Limb (tissue), 2 donors: Measurements from ENCODE around the gene PACS1.
A peak's percentile ranks its signal among the peaks of the same experiment; 100 is the strongest.
"Not testable (repeated sequence)": the region's sequence is repeated elsewhere in the genome, so short reads cannot be mapped to it uniquely, and the experiment has no call there.

Experiments used
- DNase-seq, 2 donors: peaks; one replicate each; pipeline ENCODE4 v3.0.0-alpha.2; 2016; ENCODE audit errors: extremely low spot score in 2 of 2

PACS1 gene

DNA sequence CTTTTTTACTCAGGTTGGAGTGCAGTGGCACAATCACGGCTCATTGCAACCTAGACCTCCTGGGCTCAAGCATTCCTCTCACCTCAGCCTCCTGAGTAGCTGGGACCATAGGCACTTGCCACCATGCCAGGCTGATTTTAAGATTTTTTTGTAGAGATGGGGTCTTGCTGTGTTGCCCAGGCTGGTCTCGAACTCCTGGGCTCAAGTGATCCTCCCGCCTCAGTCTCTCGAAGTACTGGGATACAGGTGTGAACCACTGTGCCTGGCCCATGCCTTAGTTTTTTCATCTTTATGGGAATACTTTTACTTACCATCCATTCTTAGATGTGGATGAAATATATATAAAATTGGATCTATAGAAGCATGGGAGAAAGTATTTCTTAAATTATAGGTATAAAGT lies 5.2 kb downstream of the PACS1 start:
- no peak for DNase-seq

DNA sequence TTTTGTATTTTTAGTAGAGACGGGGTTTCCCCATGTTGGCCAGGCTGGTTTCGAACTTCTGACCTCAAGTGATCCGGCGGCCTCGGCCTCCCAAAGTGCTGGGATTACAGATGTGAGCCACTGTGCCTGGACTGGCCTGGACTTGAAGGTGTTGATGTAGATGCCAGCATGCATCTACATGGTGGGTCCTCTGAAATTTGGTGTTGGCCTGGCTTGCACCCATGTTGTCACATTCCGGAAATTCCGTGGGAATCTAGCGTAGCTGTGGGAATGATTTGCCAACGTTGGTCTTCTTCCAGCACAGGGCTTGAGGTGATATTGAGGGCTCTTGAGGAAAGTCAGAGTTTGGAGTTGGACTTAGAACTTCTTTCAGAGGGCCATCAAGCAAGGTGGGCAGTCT lies 6.5 kb downstream of the PACS1 start:
- DNase-seq = no peak

- DNase-seq = no peak
Measured at GRCh38 chr11:66077927-66078326, 7.9 kb downstream of the PACS1 start.

GRCh38 chr11:66078949-66079348 lies 8.9 kb downstream of the PACS1 start:
- not testable (repeated sequence) for DNase-seq

DNA sequence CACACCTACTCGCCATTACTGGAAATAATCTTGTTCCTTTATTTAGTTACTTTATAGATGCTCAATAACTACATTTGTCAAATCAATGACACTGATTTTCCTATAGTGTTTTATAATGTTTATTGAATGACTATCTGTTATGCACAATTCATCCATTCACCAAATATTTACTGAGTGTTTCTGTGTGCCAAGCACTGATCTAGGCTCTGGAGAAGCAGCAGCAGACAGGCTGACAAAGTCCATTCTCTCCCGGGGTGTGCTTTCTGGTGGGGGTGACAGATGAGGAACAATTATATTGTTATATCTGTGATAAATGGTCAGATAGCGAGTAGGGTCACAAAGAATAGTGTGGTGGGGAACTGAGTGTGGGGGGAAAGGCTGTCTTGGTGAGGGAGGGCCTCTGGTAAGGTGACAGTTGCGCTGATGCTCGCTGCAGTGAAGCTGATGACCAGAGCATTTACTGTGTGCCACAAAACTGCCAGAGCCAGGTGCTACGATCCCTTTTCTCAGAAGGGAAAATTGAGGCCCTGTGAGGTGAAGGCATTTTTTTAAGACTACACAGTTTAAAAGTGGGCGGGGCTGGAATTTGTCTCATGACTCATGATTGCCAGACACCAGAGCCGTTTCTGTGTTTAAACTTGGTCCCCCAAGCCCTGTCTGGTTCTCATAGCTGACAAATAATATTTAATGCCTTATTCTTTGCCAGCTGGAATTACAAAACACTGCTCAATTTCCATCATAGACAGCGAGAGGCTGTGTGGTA lies 10.2 kb downstream of the PACS1 start:
- no peak for DNase-seq

GRCh38 chr11:66081505-66081904 lies 11.4 kb downstream of the PACS1 start:
- DNase-seq = no peak

DNA sequence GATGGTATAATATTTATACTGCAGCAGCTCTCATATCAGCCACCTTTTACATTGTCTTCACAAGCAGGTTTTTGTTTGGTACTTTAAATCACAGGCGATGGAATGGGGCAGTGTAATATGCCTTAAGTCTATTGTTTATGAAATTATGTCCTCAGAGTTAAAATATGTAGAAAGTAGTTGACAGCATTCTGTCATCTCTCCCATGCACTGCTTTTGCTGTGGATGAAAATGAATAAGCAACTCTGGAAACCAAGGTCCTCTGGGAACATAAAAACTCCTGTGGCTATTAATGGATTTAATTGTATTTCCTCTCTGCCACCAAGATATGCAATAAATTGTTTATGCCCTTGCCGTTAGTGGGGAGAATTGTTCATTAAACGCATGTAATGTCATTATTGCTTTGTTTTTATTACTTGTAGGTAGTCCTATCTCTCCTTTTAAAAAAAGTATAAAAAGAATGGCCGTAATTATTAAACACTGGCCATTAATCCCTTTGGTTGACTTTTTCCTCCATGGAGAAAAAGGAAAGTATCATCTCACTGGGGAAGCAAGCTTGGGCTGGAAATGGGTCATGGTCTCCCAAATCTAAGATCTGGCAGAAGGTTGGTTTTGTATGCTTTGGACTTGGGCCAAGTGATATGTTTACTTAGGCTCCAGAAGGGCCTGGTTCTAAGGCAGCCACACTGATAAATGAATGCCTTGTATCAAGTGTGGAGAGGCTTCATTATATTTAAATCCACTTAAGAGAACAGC lies 13.1 kb downstream of the PACS1 start:
- no peak for DNase-seq

GRCh38 chr11:66083767-66084166 lies 13.7 kb downstream of the PACS1 start:
- no peak for DNase-seq

- DNase-seq = no peak
Measured at GRCh38 chr11:66084821-66085475, 14.9 kb downstream of the PACS1 start.

GRCh38 chr11:66087148-66087908 lies 17.3 kb downstream of the PACS1 start:
- no peak for DNase-seq

DNA sequence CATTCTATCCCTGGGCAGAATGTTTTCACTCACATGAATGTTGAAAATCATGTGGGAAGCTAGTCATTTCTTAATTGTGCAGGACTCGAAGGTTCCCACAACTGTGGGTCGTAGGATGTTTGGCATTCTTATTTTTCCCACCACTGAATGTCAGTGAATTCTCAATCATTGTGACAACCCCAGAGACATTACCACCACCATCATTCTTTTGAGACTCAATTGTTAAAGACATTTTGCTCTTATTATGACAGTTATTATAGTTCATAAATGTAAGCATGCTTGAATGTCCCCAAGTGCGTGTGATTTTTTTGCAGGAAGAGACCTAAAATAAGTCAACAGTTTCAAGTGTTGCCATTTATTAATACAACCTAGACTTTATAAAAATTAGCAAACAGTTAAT lies 19.0 kb downstream of the PACS1 start:
- no peak for DNase-seq

DNA sequence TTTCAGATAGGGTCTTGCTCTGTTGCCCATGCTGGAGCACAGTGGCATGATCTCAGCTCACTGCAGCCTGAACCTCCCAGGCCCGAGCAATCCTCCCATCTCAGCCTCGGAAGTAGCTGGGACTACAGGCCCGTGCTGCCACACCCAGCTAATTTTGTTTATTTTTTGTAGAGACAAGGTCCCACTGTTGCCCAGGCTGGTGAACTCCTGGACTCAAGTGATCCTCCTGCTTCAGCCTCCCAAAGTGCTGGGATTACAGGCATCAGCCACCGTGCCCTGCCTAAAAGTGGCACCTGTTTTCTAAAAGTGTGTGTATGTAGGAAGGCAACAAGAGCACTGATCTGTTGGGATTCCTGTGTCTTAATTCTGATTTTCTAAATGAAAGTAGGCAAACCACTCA lies 20.2 kb downstream of the PACS1 start:
- no peak for DNase-seq

DNA sequence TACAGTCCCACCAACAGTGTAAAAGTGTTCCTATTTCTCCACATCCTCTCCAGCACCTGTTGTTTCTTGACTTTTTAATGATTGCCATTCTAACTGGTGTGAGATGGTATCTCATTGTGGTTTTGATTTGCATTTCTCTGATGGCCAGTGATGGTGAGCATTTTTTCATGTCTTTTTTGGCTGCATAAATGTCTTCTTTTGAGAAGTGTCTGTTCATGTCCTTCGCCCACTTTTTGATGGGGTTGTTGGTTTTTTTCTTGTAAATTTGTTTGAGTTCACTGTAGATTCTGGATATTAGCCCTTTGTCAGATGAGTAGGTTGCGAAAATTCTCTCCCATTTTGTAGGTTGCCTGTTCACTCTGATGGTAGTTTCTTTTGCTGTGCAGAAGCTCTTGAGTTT lies 22.1 kb downstream of the PACS1 start:
- DNase-seq = not testable (repeated sequence)

- not testable (repeated sequence) for DNase-seq
Measured at GRCh38 chr11:66099746-66100145, 29.7 kb downstream of the PACS1 start.

DNA sequence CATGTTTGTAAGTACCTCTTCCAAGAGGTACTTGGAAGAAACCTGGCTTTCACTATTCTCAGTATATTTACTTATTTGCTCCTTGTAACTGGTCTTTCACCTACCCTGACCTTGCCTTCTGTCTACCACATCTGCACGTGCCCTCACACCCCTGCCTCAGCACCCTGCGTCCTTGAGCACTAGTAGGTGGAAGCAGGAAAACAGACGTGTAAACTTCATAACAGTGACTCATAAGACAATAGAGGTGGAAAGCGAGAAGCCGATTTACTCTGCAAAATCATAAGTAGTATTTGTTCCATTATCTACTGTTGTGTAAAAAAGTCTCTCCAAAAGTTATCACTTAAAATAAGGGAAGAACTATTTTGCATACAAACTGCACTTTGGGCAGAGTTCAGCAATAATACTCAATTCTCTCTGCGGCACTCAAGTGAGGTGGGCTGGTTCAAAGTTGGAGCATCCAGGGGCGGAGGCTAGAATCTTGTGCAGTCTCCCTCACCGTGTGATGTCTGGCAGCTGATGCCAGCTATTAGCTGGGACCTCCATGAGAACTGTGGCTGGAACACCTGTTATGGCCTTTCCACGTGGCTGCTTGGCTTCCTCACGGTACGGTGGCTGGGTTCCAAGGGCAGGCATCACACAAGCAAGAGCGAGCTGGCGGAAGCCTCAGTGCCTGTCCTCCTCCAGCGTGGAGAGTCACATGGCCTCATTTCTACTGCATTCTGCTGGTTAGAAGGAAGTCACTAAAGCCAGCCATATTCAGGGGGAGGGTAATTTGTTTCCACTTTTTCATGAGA lies 30.4 kb downstream of the PACS1 start:
- peak in 1 of 2 donors; percentile 57 for DNase-seq

DNA sequence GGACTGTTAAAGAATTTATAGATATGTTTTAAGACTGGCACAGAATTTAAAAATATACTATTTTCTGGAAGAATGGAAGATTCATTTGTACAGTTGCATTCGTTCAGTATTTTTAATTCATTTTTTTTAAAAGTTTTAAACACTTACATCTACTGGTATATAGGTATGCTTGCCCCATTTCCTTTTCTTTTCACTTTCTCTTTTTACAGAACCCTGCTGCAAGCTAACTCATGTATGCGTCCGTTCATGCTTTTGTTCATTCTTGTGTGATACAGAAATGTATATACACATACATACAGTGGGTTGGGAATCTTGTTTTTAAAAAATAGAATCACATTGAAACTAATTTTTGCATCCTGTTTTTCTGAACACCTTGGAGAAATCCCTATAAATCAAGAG lies 31.0 kb downstream of the PACS1 start:
- DNase-seq = no peak

DNA sequence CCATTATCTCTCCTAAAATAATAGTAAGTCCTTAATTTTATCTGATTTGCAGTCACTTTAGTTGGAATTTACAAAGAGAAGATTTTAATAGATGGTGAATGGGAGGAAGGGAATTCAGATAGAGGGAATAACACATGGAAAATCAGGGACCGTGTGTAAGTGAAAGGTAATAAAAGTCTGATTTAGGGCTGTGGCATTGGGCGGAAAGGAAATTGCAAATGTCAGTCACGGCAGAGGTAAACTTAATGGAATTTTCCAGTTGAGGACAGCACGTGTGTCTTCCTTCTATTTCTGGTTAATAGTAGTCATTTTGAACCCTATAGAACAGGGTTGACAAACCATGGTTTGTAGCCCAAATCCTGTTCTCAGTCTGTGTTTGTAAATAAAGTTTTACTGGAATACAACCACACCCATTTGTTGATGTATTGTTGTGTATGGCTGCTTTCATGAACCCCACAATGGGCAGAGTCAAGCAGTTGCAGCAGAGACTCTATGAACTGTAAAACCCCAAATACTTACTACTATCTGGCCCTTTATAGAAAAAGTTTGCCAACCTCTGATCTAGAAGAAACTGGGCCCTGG lies 34.1 kb downstream of the PACS1 start:
- no peak for DNase-seq

- no peak for DNase-seq
Measured at GRCh38 chr11:66106786-66107599, 36.9 kb downstream of the PACS1 start.

DNA sequence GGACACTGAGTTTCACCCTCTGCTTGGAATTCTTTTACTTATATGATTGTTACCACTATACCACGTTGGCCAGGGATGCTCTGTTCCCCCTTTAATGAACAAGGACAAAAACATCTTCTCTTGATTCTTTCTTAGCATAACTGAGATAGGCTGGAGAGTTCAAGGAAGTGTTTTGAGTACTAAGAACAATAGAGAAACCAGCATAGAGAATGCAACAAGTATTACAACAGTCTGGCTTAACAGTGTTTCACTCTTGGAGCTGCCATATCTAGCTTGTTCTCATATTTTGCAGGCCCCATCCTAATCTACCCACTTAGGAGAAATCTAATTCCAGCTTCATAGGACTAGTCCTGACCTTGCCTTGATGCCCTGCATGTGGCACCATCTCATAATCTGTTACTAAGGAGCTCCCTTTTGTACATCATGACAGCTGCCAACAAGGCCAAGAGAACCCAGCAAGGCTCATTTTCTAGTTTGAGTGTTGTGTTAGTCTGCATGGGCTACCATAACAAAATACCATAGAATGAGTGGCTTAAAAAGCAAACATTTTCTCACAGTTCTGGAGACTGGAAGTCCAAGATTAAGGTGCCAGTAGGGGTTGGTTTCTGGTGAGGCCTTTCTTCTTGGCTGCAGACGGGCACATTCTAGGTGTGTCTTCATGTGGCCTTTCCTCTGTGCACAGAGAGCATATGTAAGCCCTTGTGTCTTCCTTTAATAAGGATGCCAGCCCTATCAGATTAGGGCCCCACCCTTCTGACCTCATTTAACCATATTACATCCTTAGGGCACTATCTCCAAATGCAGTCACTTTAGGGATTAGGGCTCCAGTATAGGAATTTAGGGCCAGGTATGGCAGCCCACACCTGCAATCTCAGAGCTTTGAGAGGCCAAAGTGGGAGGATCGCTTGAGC lies 37.8 kb downstream of the PACS1 start:
- no peak for DNase-seq
